Measurements from ENCODE around the gene GALNT18.

GALNT18 gene

DNA sequence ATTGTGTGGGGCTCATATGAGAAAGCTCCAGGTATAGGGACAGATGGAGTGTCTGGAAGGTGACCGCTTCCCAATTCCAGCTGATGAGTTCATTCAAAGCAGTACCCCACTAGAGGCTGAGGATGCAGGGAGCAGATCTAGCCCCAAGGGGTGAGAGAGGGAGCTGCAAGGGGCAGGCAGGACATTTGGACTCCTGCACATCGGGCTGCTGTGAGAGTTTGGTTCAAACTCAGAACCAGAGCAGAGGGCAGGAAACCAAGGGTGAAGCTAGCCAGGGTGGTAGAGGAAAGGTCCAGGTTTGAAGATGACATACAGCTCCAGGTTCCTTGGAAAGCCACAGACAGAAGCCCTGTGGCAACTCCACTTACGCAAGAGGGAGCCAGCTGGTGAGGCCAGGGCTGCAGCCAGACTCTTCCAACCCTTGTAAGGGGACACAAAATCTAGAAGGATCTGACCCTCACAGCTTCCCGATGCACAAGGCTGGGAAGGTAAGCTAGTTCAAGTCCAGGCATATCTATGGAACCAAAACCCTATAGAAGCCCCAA, 270.7 kb downstream of the GALNT18 start:
- Histone ChIP-seq H4K20me1 (ENCODE audit: insufficient read depth) (no peaks in the 10 kb centered on the region), H3K4me2 (no peak overlapping the region), H3K4me3 (IDR thresholded peaks at IDR 0.05; ENCODE audit: insufficient read depth, low read depth, low read length) (no peak overlapping the region), H3K27me3 (ENCODE audit: insufficient read depth, low read depth) (no peaks in the 10 kb centered on the region), H3K36me3 (ENCODE audit: insufficient read depth) (no peaks in the 10 kb centered on the region), H3K27ac (no peak overlapping the region), H3K79me2 (ENCODE audit: insufficient read depth, low read depth) (no peaks in the 10 kb centered on the region), H3K4me1 (ENCODE audit: low read depth, poor library complexity, severe bottlenecking) (no peaks in the 10 kb centered on the region), H3K9ac (no peak overlapping the region), H2AFZ (ENCODE audit: low read depth) (no peak overlapping the region)
- TF ChIP-seq, protein P1, sequence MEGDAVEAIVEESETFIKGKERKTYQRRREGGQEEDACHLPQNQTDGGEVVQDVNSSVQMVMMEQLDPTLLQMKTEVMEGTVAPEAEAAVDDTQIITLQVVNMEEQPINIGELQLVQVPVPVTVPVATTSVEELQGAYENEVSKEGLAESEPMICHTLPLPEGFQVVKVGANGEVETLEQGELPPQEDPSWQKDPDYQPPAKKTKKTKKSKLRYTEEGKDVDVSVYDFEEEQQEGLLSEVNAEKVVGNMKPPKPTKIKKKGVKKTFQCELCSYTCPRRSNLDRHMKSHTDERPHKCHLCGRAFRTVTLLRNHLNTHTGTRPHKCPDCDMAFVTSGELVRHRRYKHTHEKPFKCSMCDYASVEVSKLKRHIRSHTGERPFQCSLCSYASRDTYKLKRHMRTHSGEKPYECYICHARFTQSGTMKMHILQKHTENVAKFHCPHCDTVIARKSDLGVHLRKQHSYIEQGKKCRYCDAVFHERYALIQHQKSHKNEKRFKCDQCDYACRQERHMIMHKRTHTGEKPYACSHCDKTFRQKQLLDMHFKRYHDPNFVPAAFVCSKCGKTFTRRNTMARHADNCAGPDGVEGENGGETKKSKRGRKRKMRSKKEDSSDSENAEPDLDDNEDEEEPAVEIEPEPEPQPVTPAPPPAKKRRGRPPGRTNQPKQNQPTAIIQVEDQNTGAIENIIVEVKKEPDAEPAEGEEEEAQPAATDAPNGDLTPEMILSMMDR (conservative IDR thresholded peaks at IDR 0.05; ENCODE audit: low read depth, low read length): no peak

DNA sequence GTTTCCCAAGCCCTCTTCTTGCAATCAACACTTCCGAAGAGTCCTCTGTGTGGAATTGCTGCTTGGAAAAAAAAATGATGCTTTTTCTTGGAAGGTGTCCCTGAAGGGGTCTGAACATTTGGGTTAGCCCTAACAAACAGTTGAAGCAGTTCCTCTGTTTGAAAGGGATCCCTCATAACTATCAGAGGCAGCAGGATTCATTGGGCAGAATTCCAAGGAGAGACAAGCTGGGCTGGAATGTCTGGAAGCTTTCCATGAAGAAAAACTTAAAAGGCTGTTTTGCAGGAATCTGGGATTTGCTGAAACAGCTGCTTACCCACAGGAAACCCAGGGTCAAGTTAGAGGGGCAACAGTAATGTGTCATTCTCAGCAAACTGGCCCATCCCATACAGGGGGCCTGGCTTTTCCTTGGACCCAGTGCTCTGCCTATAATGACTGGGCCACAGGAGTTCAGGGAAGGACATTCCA, 271.9 kb downstream of the GALNT18 start:
- H3K4me2 ChIP-seq: no peak overlapping the region
- no peaks in the 10 kb centered on the region for H3K4me1 ChIP-seq (ENCODE audit: low read depth, poor library complexity, severe bottlenecking)
- no peak overlapping the region for H3K4me3 ChIP-seq (IDR thresholded peaks at IDR 0.05; ENCODE audit: insufficient read depth, low read depth, low read length)
- no peaks in the 10 kb centered on the region for H3K79me2 ChIP-seq (ENCODE audit: insufficient read depth, low read depth)
- no peaks in the 10 kb centered on the region for H3K36me3 ChIP-seq (ENCODE audit: insufficient read depth)
- H3K9ac ChIP-seq: no peak overlapping the region
- H3K27ac ChIP-seq: no peak overlapping the region
- H2AFZ ChIP-seq (ENCODE audit: low read depth): no peak overlapping the region
- no peaks in the 10 kb centered on the region for H3K27me3 ChIP-seq (ENCODE audit: insufficient read depth, low read depth)
- no peaks in the 10 kb centered on the region for H4K20me1 ChIP-seq (ENCODE audit: insufficient read depth)
- TF ChIP-seq, protein P1 (conservative IDR thresholded peaks at IDR 0.05; ENCODE audit: low read depth, low read length): no peak

DNA sequence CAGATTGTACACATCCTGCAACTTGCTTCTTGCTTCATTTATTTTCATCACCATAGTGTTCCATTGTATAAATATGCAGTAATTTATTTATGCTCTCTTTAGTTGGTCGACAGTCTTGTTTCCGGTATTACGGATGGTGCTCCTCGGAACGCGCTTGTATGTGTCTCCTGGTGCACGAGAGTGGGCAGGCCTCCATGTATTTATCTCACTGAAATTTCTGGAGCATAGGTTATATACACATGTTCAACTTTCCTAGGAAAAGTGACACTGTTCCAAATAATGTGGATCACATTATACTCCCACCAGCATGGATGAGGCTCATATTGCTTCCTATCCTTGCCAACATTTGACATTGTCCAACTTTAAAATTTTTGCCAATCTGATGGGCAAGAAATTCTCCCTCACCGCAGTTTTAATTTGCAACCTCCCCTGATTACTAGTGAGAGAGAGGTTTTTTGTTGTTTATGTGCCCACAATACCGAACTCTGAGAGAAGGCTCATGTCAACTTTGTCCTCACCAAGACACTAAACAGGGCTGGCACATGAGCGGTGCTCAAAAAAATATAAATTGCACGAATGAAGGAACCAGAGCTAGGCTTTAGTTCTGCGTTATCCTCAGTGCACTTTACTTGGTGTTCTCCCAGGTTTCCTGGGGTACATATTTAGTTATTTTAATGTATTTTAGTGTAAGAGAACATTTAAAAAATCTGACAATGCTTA, 272.5 kb downstream of the GALNT18 start:
- Histone ChIP-seq H3K4me2 (no peak overlapping the region), H3K27me3 (ENCODE audit: insufficient read depth, low read depth) (no peaks in the 10 kb centered on the region), H3K4me1 (ENCODE audit: low read depth, poor library complexity, severe bottlenecking) (no peaks in the 10 kb centered on the region), H3K9ac (no peak overlapping the region), H2AFZ (ENCODE audit: low read depth) (no peak overlapping the region), H3K27ac (no peak overlapping the region), H3K36me3 (ENCODE audit: insufficient read depth) (no peaks in the 10 kb centered on the region), H3K79me2 (ENCODE audit: insufficient read depth, low read depth) (no peaks in the 10 kb centered on the region), H3K4me3 (IDR thresholded peaks at IDR 0.05; ENCODE audit: insufficient read depth, low read depth, low read length) (no peak overlapping the region), H4K20me1 (ENCODE audit: insufficient read depth) (no peaks in the 10 kb centered on the region)
- TF ChIP-seq, protein P1 (conservative IDR thresholded peaks at IDR 0.05; ENCODE audit: low read depth, low read length): no peak

DNA sequence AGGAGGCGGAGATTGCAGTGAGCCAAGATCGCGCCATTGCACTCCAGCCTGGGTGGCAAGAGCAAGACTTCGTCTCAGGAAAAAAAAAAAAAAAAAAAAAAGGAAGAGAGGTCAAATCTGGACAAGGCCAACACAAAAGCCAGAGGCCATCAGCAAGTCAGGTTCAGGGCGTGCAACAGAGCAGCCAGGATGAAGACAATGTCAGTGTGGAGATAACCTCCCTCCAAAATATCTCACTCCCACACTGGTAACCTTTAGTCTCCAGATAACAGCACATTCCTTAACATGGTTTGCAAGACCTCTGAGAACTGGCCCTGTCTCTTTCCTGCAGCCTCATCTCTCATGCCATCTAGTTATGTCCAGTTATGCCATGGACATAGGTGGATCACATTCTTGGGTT, 273.5 kb downstream of the GALNT18 start:
- Histone ChIP-seq H3K79me2 (ENCODE audit: insufficient read depth, low read depth) (no peaks in the 10 kb centered on the region), H3K36me3 (ENCODE audit: insufficient read depth) (no peaks in the 10 kb centered on the region), H3K9ac (no peak overlapping the region), H3K4me3 (IDR thresholded peaks at IDR 0.05; ENCODE audit: insufficient read depth, low read depth, low read length) (no peak overlapping the region), H3K4me2 (no peak overlapping the region), H4K20me1 (ENCODE audit: insufficient read depth) (no peaks in the 10 kb centered on the region), H3K27me3 (ENCODE audit: insufficient read depth, low read depth) (no peaks in the 10 kb centered on the region), H2AFZ (ENCODE audit: low read depth) (no peak overlapping the region), H3K4me1 (ENCODE audit: low read depth, poor library complexity, severe bottlenecking) (no peaks in the 10 kb centered on the region), H3K27ac (no peak overlapping the region)
- TF ChIP-seq, protein P1 (conservative IDR thresholded peaks at IDR 0.05; ENCODE audit: low read depth, low read length): no peak

Measured in KMS-11 (cell line).